WTC11 (cell line): ENCODE data around the gene PHF21B. TPM values are rescaled to one million over a fixed set of nuclear protein-coding genes. Genes with fewer than 3 reads are reported as not detected.

Experiments
- ATAC-seq: fragments of 200-7000 bp; cut with Tn5 transposase; 2 replicates; pipeline ENCODE4 v1.10.0; 2021; ENCODE audit warnings: mild to moderate bottlenecking, moderate library complexity
- CTCF ChIA-PET: fragments of 300-600 bp; sonication (Branson Sonifier 250); formaldehyde crosslinking; loops from one replicate; lab custom pipeline; 2021; ENCODE audit warnings: antibody characterized with exemption; lab: Charles Lee
- POLR2A ChIA-PET: fragments of 350-600 bp; sonication (Branson Sonifier 250); formaldehyde crosslinking; loops from one replicate; lab custom pipeline; 2021; ENCODE audit warnings: antibody characterized with exemption; lab: Charles Lee
- DNase-seq: peaks from one replicate; pipeline ENCODE4 v3.0.0; 2021; ENCODE audit warnings: low spot score
- H3K27ac Mint-ChIP-seq: 2 replicates; pipeline ENCODE4 v1.8.0; 2021; ENCODE audit warnings: mixed read lengths
- H3K27me3 Mint-ChIP-seq: 2 replicates; pipeline ENCODE4 v1.8.0; 2021; ENCODE audit warnings: low read depth, mild to moderate bottlenecking, moderate library complexity, mixed read lengths
- H3K36me3 Mint-ChIP-seq: 2 replicates; pipeline ENCODE4 v1.8.0; 2021; ENCODE audit warnings: mixed read lengths
- H3K4me1 Mint-ChIP-seq: 2 replicates; pipeline ENCODE4 v1.8.0; 2022; ENCODE audit warnings: mixed read lengths
- H3K4me3 Mint-ChIP-seq: 2 replicates; pipeline ENCODE4 v1.8.0; 2021; ENCODE audit warnings: mild to moderate bottlenecking, moderate library complexity, mixed read lengths
- H3K9me3 Mint-ChIP-seq: 2 replicates; pipeline ENCODE4 v1.8.0; 2021; ENCODE audit warnings: mixed read lengths
- ARID4B ChIP-seq: sonication (generic); formaldehyde crosslinking; IDR thresholded peaks from 2 replicates; pipeline ENCODE4 v1.8.0; 2023; ENCODE audit warnings: missing genetic modification reagents, mild to moderate bottlenecking, borderline replicate concordance
- ATF1 ChIP-seq: sonication (generic); formaldehyde crosslinking; IDR thresholded peaks from 2 replicates; pipeline ENCODE4 v1.8.1; 2023; ENCODE audit warnings: mild to moderate bottlenecking, moderate library complexity, missing genetic modification reagents
- ATF3 ChIP-seq: sonication (generic); formaldehyde crosslinking; conservative IDR thresholded peaks from 2 replicates; pipeline ENCODE4 v1.8.1; 2022; ENCODE audit warnings: mild to moderate bottlenecking, missing genetic modification reagents
- E2F1 ChIP-seq: sonication (generic); formaldehyde crosslinking; IDR thresholded peaks from 2 replicates; pipeline ENCODE4 v1.8.0; 2022; ENCODE audit warnings: mild to moderate bottlenecking, missing genetic modification reagents
- E2F4 ChIP-seq: sonication (generic); formaldehyde crosslinking; IDR thresholded peaks from 2 replicates; pipeline ENCODE4 v1.8.1; 2022; ENCODE audit warnings: low read depth, mild to moderate bottlenecking, moderate library complexity, missing genetic modification reagents, borderline replicate concordance
- EMX1 ChIP-seq: fragments of 250-450 bp; sonication (Bioruptor Pico); IDR thresholded peaks from 2 replicates; pipeline ENCODE4 v1.8.0; 2021; ENCODE audit warnings: mild to moderate bottlenecking
- FOXP1 ChIP-seq: sonication (generic); formaldehyde crosslinking; IDR thresholded peaks from 2 replicates; pipeline ENCODE4 v1.8.0; 2022; ENCODE audit warnings: missing genetic modification reagents, mild to moderate bottlenecking, moderate library complexity, borderline replicate concordance
- NR3C1 ChIP-seq: sonication (generic); formaldehyde crosslinking; conservative IDR thresholded peaks from 2 replicates; pipeline ENCODE4 v1.8.1; 2023; ENCODE audit warnings: low read depth, mild to moderate bottlenecking, missing genetic modification reagents
- PRDM15 ChIP-seq: sonication (generic); formaldehyde crosslinking; IDR thresholded peaks from 2 replicates; pipeline ENCODE4 v1.8.0; 2022; ENCODE audit warnings: missing genetic modification reagents
- SMAD3 ChIP-seq: sonication (generic); formaldehyde crosslinking; IDR thresholded peaks from 2 replicates; pipeline ENCODE4 v1.8.0; 2022; ENCODE audit warnings: missing genetic modification reagents, mild to moderate bottlenecking, borderline replicate concordance
- STAT6 ChIP-seq: sonication (generic); formaldehyde crosslinking; conservative IDR thresholded peaks from 2 replicates; pipeline ENCODE4 v1.8.1; 2023; ENCODE audit warnings: mild to moderate bottlenecking, low read depth, missing genetic modification reagents, moderate library complexity
- USF1 ChIP-seq: sonication (generic); formaldehyde crosslinking; IDR thresholded peaks from 2 replicates; pipeline ENCODE4 v1.8.0; 2022; ENCODE audit warnings: mild to moderate bottlenecking, missing genetic modification reagents
- ZBTB43 ChIP-seq: sonication (generic); formaldehyde crosslinking; IDR thresholded peaks from 2 replicates; pipeline ENCODE4 v1.8.1; 2023; ENCODE audit warnings: mild to moderate bottlenecking, missing genetic modification reagents
- ZNF232 ChIP-seq: sonication (generic); formaldehyde crosslinking; IDR thresholded peaks from 2 replicates; pipeline ENCODE4 v1.8.0; 2022; ENCODE audit warnings: mild to moderate bottlenecking, missing genetic modification reagents
- ZNF263 ChIP-seq: sonication (generic); formaldehyde crosslinking; IDR thresholded peaks from 2 replicates; pipeline ENCODE4 v1.8.1; 2022; ENCODE audit warnings: low read depth, mild to moderate bottlenecking, moderate library complexity, missing genetic modification reagents
- ZNF416 ChIP-seq: fragments of 250-450 bp; sonication (Bioruptor Pico); IDR thresholded peaks from 2 replicates; pipeline ENCODE4 v1.9.0; 2021; ENCODE audit warnings: mild to moderate bottlenecking, inconsistent platforms
- ZNF423 ChIP-seq: fragments of 250-450 bp; sonication (Bioruptor Pico); IDR thresholded peaks from 2 replicates; pipeline ENCODE4 v2.1.2; 2022; ENCODE audit warnings: mild to moderate bottlenecking, moderate library complexity
- ZNF425 ChIP-seq: fragments of 250-450 bp; sonication (Bioruptor Pico); conservative IDR thresholded peaks from 2 replicates; pipeline ENCODE4 v1.9.0; 2021; ENCODE audit warnings: mild to moderate bottlenecking
- total RNA-seq: library from RNA; stranded (reverse); gene quantifications from 3 replicates; pipeline ENCODE4 v1.2.3, GENCODE V29; 2021

Gene PHF21B
- total RNA-seq, 1 experiment from 2014 or later = 107 TPM

- DNase-seq = no peak
- Mint-ChIP-seq H3K4me1 (no peaks in the 10 kb centered on the region), H3K9me3 (peaks cover 26% of the 10 kb centered on the region), H3K27me3 (no peaks in the 10 kb centered on the region; the same call in 1 of the 2 replicates), H3K4me3 (no peak overlapping the region), H3K36me3 (peaks cover 67% of the 10 kb centered on the region), H3K27ac (no peak overlapping the region; the same call in 1 of the 2 replicates)
- ATAC-seq = no peak
- CTCF ChIA-PET = no interaction called here
- POLR2A ChIA-PET = no interaction called here
- TF ChIP-seq NR3C1 (CRISPR knock-in tag) (no peak), SMAD3 (CRISPR knock-in tag) (no peak), ZNF425 (CRISPR knock-in tag) (no peak), ZNF416 (CRISPR knock-in tag) (no peak), STAT6 (CRISPR knock-in tag) (no peak), ATF3 (CRISPR knock-in tag) (no peak), ZBTB43 (CRISPR knock-in tag) (no peak), ZNF263 (CRISPR knock-in tag) (no peak), FOXP1 (CRISPR knock-in tag) (no peak), EMX1 (CRISPR knock-in tag) (no peak), E2F4 (CRISPR knock-in tag) (no peak), USF1 (CRISPR knock-in tag) (no peak), ZNF232 (CRISPR knock-in tag) (no peak), ZNF423 (CRISPR knock-in tag) (no peak), E2F1 (CRISPR knock-in tag) (no peak), PRDM15 (CRISPR knock-in tag) (no peak), ATF1 (CRISPR knock-in tag) (no peak), ARID4B (no peak)
These were observed 94.4 kb downstream of the PHF21B start for GRCh38 chr22:44915441-44915840.
